Right atrium auricular region (tissue), 2 donors: ENCODE data around the gene ACTR1A. TPM values are rescaled to one million over a fixed set of nuclear protein-coding genes. Genes with fewer than 3 reads are reported as not detected.

Experiments used
- DNase-seq: peaks from one replicate; pipeline ENCODE4 v3.0.0-alpha.2; 2019; ENCODE audit warnings: low spot score
- H3K27ac ChIP-seq, 2 donors: fragments of 200-600 bp; sonication (generic); 1 replicate in 1 of 2; 2 replicates in 1 of 2; pipeline ENCODE4 v1.5.1; 2016 to 2019
- H3K27me3 ChIP-seq, 2 donors: fragments of 200-600 bp; sonication (generic); one replicate each; pipeline versions ENCODE4 v1.5.1 to v1.6.0; 2017 to 2019
- H3K36me3 ChIP-seq: fragments of 200-600 bp; sonication (generic); one replicate; pipeline ENCODE4 v1.5.1; 2016
- H3K4me1 ChIP-seq, 2 donors: fragments of 200-600 bp; sonication (generic); one replicate each; pipeline versions ENCODE4 v1.5.1 to v1.6.0; 2017 to 2019
- H3K4me3 ChIP-seq, 2 donors: fragments of 200-600 bp; sonication (generic); 1 replicate in 1 of 2; 2 replicates in 1 of 2; pipeline ENCODE4 v1.5.1; 2017 to 2019; ENCODE audit warnings: mild to moderate bottlenecking in 1 of 2, moderate library complexity in 1 of 2
- H3K9me3 ChIP-seq, 2 donors: fragments of 200-600 bp; sonication (generic); one replicate each; pipeline ENCODE4 v1.5.1; 2019
- CTCF ChIP-seq, 2 donors: fragments of 200-600 bp; sonication (generic); IDR thresholded peaks; one replicate each; pipeline ENCODE4 v1.5.1; 2019; ENCODE audit warnings: antibody characterized with exemption in 2 of 2
- total RNA-seq, 2 donors: library from RNA; depleted of rRNA; stranded (reverse); fragments of >200 nt; gene quantifications; one replicate each; pipeline ENCODE4 v1.1.0, GENCODE V29; 2016

ACTR1A gene
- total RNA-seq, 2 donors from 2014 or later, result 107 to 124 TPM

- Histone ChIP-seq H3K27me3 (no peaks in the 10 kb centered on the region), H3K36me3 (no peaks in the 10 kb centered on the region), H3K4me3 (peak overlapping the region; percentile 58 to 69), H3K4me1 (peaks cover 0 to 21% of the 10 kb centered on the region in 2 donors), H3K27ac (peak overlapping the region; percentile 76 to 82), H3K9me3 (no peaks in the 10 kb centered on the region)
- no peak for DNase-seq
- no peak for TF ChIP-seq CTCF (IDR thresholded peaks at IDR 0.05)
These were observed 53.0 kb downstream of the ACTR1A start for GRCh38 chr10:102449321-102450123.

GRCh38 chr10:102444851-102445250 lies 57.7 kb downstream of the ACTR1A start:
- H3K36me3 ChIP-seq, result no peaks in the 10 kb centered on the region
- no peaks in the 10 kb centered on the region for H3K27me3 ChIP-seq
- H3K4me1 ChIP-seq, result peaks cover 0 to 7% of the 10 kb centered on the region in 2 donors
- no peak overlapping the region for H3K27ac ChIP-seq
- no peak for TF ChIP-seq CTCF (IDR thresholded peaks at IDR 0.05)
- no peak for DNase-seq
- no peak overlapping the region for H3K4me3 ChIP-seq
- no peaks in the 10 kb centered on the region for H3K9me3 ChIP-seq

- no peak overlapping the region for H3K27ac ChIP-seq
- no peaks in the 10 kb centered on the region for H3K36me3 ChIP-seq
- H3K4me1 ChIP-seq, result peaks cover 0 to 10% of the 10 kb centered on the region in 2 donors
- no peaks in the 10 kb centered on the region for H3K27me3 ChIP-seq
- TF ChIP-seq CTCF (IDR thresholded peaks at IDR 0.05), result no peak
- no peaks in the 10 kb centered on the region for H3K9me3 ChIP-seq
- H3K4me3 ChIP-seq, result no peak overlapping the region
- DNase-seq, result no peak
These were observed 64.1 kb downstream of the ACTR1A start for GRCh38 chr10:102438374-102438773.

GRCh38 chr10:102437515-102437914 lies 65.0 kb downstream of the ACTR1A start:
- no peak for DNase-seq
- H3K36me3 ChIP-seq, result no peaks in the 10 kb centered on the region
- H3K27me3 ChIP-seq, result no peaks in the 10 kb centered on the region
- H3K27ac ChIP-seq, result no peak overlapping the region
- H3K9me3 ChIP-seq, result no peaks in the 10 kb centered on the region
- no peak for TF ChIP-seq CTCF (IDR thresholded peaks at IDR 0.05)
- peaks cover 0 to 12% of the 10 kb centered on the region in 2 donors for H3K4me1 ChIP-seq
- no peak overlapping the region for H3K4me3 ChIP-seq

GRCh38 chr10:102436312-102436711 lies 66.2 kb downstream of the ACTR1A start:
- H3K4me3 ChIP-seq, result no peak overlapping the region
- TF ChIP-seq CTCF (IDR thresholded peaks at IDR 0.05), result no peak
- peaks cover 0 to 20% of the 10 kb centered on the region in 2 donors for H3K4me1 ChIP-seq
- no peaks in the 10 kb centered on the region for H3K36me3 ChIP-seq
- H3K9me3 ChIP-seq, result no peaks in the 10 kb centered on the region
- no peaks in the 10 kb centered on the region for H3K27me3 ChIP-seq
- H3K27ac ChIP-seq, result no peak overlapping the region
- DNase-seq, result no peak
